ENCODE measurements around the gene CDK5RAP2.

The CDK5RAP2 gene

GRCh38 chr9:120580051-120580896, at the start of gene CDK5RAP2:
Gene CDK5RAP2 (minus strand): TSS chr9:120580167. CDS start chr9:120579978, 189 bp downstream.
- peak within 1 kb of the TSS; percentile 86 for H3K27ac ChIP-seq
- TF ChIP-seq ZFX (IDR thresholded peaks at IDR 0.05): no peak
- TF ChIP-seq CTCF (conservative IDR thresholded peaks at IDR 0.05): no peak

- H3K27ac ChIP-seq: peak overlapping the region; percentile 84
These were observed 49.0 kb upstream of the CDK5RAP2 start for GRCh38 chr9:120628925-120629497.

- peak overlapping the region; percentile 84 for H3K27ac ChIP-seq
- TF ChIP-seq ZFX (IDR thresholded peaks at IDR 0.05) (no peak), CTCF (conservative IDR thresholded peaks at IDR 0.05) (no peak)
These were observed 48.4 kb upstream of the CDK5RAP2 start for GRCh38 chr9:120628207-120628924.

- TF ChIP-seq ZFX (IDR thresholded peaks at IDR 0.05): no peak
- TF ChIP-seq CTCF (conservative IDR thresholded peaks at IDR 0.05): no peak
- peak overlapping the region; percentile 55 for H3K27ac ChIP-seq
These were observed 47.1 kb upstream of the CDK5RAP2 start for GRCh38 chr9:120627073-120627472.

GRCh38 chr9:120626512-120626911, 46.5 kb upstream of the CDK5RAP2 start:
- no peak for TF ChIP-seq CTCF (conservative IDR thresholded peaks at IDR 0.05)
- TF ChIP-seq ZFX (IDR thresholded peaks at IDR 0.05): no peak
- H3K27ac ChIP-seq: no peak overlapping the region

GRCh38 chr9:120625222-120625621, 45.3 kb upstream of the CDK5RAP2 start:
- no peak overlapping the region for H3K27ac ChIP-seq
- no peak for TF ChIP-seq ZFX (IDR thresholded peaks at IDR 0.05)
- no peak for TF ChIP-seq CTCF (conservative IDR thresholded peaks at IDR 0.05)

GRCh38 chr9:120622790-120623189, 42.8 kb upstream of the CDK5RAP2 start:
- TF ChIP-seq ZFX (IDR thresholded peaks at IDR 0.05) (no peak), CTCF (conservative IDR thresholded peaks at IDR 0.05) (no peak)
- no peak overlapping the region for H3K27ac ChIP-seq

Measured in C4-2B (cell line).